Lower leg skin (tissue), 4 donors: Measurements from ENCODE around the gene PPP2R5C. TPM values are rescaled to one million over a fixed set of nuclear protein-coding genes. Genes with fewer than 3 reads are reported as not detected.

Source experiments
- DNase-seq, 2 donors: peaks; one replicate each; pipeline ENCODE4 v3.0.0-alpha.2; 2019; ENCODE audit warnings: low spot score in 2 of 2
- H3K4me3 ChIP-seq: fragments of 200-600 bp; sonication (generic); 2 replicates; pipeline ENCODE4 v1.5.1; 2017; ENCODE audit warnings: mild to moderate bottlenecking, low read depth; ENCODE audit not compliant: poor library complexity, severe bottlenecking
- POLR2A ChIP-seq, 2 donors: fragments of 450-650 bp; IDR thresholded peaks; one replicate each; pipeline ENCODE4 v1.6.1; 2016 to 2017; ENCODE audit warnings: antibody characterized with exemption in 2 of 2, mild to moderate bottlenecking in 1 of 2, moderate library complexity in 1 of 2
- WGBS, 2 donors: methylation state at CpG; one replicate each; pipeline ENCODE4 v1.1.5; 2018; 5-methylcytosine and 5-hydroxymethylcytosine counted together
- intact Hi-C: fragments of 100-400 bp; cut with DNase I; formaldehyde crosslinking; loops from one replicate; pipeline ENCODE4 v1.15.0; 2023; ENCODE audit warnings: low total_unique reads
- total RNA-seq, 4 donors: library from RNA; depleted of rRNA; stranded (reverse); fragments of >200 nt; gene quantifications; one replicate each; pipeline ENCODE4 v1.1.0, GENCODE V29; 2016
- TF ChIP-seq, protein P1 (sequence below), 3 donors: fragments of 450-650 bp; IDR thresholded peaks; one replicate each; pipeline ENCODE4 v1.5.1; 2016; ENCODE audit warnings: antibody characterized with exemption in 3 of 3, mild to moderate bottlenecking in 3 of 3, moderate library complexity in 2 of 3

The PPP2R5C gene
- total RNA-seq, 4 donors from 2014 or later, result 74.6 to 89.9 (median 80.3) TPM

DNA sequence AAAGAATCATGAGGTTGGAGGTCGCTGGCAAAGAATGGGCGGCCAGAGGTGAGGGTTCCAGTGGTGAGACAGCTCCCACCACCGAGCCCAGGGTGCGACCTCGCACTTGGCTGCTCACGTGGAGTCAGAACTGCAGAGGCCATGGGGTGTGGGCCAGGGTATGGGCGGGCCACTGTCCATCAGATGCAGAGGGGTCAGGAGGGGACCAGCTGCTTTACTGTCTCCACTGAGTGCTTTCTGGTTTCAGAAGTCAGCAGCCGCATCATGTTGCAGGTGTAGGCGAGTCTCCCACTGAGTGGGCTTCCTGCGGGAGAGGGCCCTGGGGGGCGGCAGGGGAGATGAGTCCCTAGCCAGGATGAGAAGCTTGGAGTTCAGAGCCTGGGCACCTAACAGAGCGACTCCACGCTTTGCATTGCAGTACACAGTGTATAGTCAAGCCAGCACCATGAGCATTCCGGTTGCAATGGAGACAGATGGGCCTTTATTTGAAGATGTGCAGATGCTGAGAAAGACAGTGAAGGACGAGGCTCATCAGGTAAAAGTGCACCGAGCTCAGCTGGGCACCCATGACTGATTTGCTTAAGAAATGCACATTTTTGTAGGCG lies 156.0 kb downstream of the PPP2R5C start:
- DNase-seq, result no peak
- intact Hi-C loops, result no loop called here
- no peak for TF ChIP-seq POLR2A (IDR thresholded peaks at IDR 0.05)
- TF ChIP-seq, protein P1, sequence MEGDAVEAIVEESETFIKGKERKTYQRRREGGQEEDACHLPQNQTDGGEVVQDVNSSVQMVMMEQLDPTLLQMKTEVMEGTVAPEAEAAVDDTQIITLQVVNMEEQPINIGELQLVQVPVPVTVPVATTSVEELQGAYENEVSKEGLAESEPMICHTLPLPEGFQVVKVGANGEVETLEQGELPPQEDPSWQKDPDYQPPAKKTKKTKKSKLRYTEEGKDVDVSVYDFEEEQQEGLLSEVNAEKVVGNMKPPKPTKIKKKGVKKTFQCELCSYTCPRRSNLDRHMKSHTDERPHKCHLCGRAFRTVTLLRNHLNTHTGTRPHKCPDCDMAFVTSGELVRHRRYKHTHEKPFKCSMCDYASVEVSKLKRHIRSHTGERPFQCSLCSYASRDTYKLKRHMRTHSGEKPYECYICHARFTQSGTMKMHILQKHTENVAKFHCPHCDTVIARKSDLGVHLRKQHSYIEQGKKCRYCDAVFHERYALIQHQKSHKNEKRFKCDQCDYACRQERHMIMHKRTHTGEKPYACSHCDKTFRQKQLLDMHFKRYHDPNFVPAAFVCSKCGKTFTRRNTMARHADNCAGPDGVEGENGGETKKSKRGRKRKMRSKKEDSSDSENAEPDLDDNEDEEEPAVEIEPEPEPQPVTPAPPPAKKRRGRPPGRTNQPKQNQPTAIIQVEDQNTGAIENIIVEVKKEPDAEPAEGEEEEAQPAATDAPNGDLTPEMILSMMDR (IDR thresholded peaks at IDR 0.05), result no peak
- H3K4me3 ChIP-seq, result no peak overlapping the region
- 81 to 85% methylated on average over 17 of the region's 17 CpGs for WGBS, 2 donors

GRCh38 chr14:101918065-101918989 lies 156.8 kb downstream of the PPP2R5C start:
- intact Hi-C loops, result no loop called here
- WGBS, 2 donors, result 75 to 77% methylated on average over 12 to 14 of the region's 22 CpGs
- TF ChIP-seq, protein P1 (IDR thresholded peaks at IDR 0.05), result no peak
- TF ChIP-seq POLR2A (IDR thresholded peaks at IDR 0.05), result no peak
- DNase-seq, result no peak
- H3K4me3 ChIP-seq, result no peak overlapping the region

DNA sequence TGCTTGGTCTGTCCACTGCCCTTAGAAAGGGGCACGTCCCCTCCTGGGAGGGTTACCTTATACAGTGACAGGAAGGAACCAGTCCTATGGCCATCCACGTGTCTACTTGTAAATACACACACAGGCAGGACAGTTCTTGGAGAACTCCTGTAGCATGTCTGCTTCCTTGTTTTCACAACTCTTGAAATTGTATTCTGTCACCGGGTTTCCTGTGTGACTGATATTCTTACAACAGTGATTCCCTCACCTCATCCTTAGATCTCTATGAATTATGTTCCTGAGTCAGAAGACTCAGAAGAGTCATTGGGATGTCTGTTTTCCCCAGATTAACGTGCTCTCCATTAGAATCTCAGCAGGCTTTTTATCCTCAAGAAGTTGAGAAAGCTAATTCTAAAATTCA lies 158.8 kb downstream of the PPP2R5C start:
- no peak for DNase-seq
- no peak overlapping the region for H3K4me3 ChIP-seq
- TF ChIP-seq, protein P1 (IDR thresholded peaks at IDR 0.05), result no peak
- TF ChIP-seq POLR2A (IDR thresholded peaks at IDR 0.05), result no peak
- intact Hi-C loops, result no loop called here
- 81 to 90% methylated on average over 4 of the region's 4 CpGs for WGBS, 2 donors

DNA sequence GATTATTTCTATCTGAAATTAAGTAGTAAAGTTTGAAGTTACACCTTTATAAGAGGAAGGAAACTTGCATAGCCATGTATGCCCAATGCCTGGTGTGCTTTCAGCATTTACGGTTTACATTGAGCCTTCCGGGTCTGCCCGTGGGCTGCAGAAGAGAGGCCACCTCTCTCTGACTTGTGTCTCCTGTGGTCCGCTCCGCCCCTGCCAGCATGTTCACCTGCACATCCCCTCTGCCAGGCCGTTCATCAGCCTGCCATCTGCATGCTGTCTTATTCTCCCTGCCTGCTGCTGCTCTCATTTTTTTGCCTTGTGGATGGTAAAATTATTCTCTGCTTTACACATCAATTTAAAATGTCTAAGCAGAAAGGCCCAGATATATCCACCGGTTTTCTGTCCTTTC lies 161.4 kb downstream of the PPP2R5C start:
- intact Hi-C loops, result no loop called here
- H3K4me3 ChIP-seq, result no peak overlapping the region
- TF ChIP-seq, protein P1 (IDR thresholded peaks at IDR 0.05), result no peak
- no peak for TF ChIP-seq POLR2A (IDR thresholded peaks at IDR 0.05)
- WGBS, 2 donors, result 89 to 93% methylated on average over 7 of the region's 7 CpGs
- DNase-seq, result no peak

DNA sequence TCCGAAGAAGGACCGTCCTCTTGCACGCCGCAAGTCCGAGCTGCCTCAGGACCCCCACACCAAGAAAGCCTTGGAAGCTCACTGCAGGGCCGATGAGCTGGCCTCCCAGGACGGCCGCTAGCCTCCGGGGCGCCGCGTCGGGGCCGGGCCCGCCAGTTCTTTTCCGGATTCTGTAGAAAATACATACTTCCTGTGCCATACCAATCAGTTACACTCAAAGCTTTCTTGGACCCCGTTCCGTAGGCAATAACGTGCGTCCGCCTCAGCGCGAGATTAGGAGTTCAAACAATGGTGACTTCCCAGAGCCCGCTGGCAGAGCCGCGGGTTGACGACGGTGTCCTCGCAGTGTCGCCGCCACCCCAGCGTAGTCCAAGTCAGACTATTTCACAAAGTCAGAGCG lies 163.6 kb downstream of the PPP2R5C start:
- intact Hi-C loops, result no loop called here
- WGBS, 2 donors, result 98% methylated on average over 33 of the region's 33 CpGs
- no peak overlapping the region for H3K4me3 ChIP-seq
- no peak for DNase-seq
- no peak for TF ChIP-seq POLR2A (IDR thresholded peaks at IDR 0.05)
- TF ChIP-seq, protein P1 (IDR thresholded peaks at IDR 0.05), result no peak
